Measurements from ENCODE around the gene GPX4. TPM values are rescaled to one million over a fixed set of nuclear protein-coding genes. Genes with fewer than 3 reads are reported as not detected.
A peak's percentile ranks its signal among the peaks of the same experiment; 100 is the strongest.

Gene GPX4
- total and polyA plus RNA-seq, 2 experiments from 2014 or later, result 351 to 573 TPM

DNA sequence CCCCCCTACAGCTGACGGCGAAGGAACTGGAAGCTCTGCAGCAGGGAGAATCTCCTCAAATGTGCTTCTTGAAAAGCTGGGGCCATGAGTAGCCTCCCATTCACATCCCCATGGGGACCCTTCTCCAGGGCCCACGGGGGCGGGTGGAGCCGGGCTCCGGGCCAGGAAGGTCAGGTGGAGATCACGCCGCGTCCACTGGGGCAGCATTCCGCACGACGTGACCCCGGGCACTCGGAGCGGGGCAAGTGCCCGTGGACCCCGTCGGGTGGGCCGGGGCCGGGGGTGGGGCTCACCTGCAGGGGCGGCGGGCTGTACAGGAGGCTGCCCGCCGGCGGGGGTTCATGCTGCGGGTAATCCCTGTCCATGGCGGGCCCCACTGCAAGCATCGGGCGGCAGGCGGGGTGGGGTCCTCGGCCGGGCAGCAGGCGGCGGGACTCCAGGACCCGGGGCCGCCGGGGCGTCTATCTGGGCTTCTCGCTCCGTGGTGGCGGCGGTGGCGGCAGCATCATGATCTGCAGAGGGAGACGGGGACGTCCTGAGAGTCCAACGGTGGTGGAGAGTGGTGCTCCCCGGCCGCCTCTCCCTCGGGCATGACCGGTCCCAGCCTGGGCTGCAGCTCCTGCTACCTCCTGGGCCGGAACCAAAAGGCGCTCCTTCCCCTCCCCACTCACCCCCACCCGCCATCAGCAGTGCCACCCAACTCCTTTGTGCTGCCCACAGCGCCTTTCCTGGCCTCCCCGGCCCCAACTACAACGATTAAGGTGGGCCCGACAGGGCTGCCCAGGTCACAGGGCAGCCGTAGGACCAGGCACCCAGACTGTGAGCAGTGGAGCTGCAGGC lies 50.3 kb downstream of the GPX4 start (continued):
- TF ChIP-seq, protein P1, sequence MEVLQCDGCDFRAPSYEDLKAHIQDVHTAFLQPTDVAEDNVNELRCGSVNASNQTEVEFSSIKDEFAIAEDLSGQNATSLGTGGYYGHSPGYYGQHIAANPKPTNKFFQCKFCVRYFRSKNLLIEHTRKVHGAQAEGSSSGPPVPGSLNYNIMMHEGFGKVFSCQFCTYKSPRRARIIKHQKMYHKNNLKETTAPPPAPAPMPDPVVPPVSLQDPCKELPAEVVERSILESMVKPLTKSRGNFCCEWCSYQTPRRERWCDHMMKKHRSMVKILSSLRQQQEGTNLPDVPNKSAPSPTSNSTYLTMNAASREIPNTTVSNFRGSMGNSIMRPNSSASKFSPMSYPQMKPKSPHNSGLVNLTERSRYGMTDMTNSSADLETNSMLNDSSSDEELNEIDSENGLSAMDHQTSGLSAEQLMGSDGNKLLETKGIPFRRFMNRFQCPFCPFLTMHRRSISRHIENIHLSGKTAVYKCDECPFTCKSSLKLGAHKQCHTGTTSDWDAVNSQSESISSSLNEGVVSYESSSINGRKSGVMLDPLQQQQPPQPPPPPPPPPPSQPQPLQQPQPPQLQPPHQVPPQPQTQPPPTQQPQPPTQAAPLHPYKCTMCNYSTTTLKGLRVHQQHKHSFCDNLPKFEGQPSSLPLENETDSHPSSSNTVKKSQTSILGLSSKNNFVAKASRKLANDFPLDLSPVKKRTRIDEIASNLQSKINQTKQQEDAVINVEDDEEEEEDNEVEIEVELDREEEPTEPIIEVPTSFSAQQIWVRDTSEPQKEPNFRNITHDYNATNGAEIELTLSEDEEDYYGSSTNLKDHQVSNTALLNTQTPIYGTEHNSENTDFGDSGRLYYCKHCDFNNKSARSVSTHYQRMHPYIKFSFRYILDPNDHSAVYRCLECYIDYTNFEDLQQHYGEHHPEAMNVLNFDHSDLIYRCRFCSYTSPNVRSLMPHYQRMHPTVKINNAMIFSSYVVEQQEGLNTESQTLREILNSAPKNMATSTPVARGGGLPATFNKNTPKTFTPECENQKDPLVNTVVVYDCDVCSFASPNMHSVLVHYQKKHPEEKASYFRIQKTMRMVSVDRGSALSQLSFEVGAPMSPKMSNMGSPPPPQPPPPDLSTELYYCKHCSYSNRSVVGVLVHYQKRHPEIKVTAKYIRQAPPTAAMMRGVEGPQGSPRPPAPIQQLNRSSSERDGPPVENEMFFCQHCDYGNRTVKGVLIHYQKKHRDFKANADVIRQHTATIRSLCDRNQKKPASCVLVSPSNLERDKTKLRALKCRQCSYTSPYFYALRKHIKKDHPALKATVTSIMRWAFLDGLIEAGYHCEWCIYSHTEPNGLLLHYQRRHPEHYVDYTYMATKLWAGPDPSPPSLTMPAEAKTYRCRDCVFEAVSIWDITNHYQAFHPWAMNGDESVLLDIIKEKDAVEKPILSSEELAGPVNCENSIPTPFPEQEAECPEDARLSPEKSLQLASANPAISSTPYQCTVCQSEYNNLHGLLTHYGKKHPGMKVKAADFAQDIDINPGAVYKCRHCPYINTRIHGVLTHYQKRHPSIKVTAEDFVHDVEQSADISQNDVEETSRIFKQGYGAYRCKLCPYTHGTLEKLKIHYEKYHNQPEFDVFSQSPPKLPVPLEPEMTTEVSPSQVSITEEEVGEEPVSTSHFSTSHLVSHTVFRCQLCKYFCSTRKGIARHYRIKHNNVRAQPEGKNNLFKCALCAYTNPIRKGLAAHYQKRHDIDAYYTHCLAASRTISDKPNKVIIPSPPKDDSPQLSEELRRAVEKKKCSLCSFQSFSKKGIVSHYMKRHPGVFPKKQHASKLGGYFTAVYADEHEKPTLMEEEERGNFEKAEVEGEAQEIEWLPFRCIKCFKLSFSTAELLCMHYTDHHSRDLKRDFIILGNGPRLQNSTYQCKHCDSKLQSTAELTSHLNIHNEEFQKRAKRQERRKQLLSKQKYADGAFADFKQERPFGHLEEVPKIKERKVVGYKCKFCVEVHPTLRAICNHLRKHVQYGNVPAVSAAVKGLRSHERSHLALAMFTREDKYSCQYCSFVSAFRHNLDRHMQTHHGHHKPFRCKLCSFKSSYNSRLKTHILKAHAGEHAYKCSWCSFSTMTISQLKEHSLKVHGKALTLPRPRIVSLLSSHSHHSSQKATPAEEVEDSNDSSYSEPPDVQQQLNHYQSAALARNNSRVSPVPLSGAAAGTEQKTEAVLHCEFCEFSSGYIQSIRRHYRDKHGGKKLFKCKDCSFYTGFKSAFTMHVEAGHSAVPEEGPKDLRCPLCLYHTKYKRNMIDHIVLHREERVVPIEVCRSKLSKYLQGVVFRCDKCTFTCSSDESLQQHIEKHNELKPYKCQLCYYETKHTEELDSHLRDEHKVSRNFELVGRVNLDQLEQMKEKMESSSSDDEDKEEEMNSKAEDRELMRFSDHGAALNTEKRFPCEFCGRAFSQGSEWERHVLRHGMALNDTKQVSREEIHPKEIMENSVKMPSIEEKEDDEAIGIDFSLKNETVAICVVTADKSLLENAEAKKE (CRISPR knock-in tag; IDR thresholded peaks at IDR 0.05), result no peak

DNA sequence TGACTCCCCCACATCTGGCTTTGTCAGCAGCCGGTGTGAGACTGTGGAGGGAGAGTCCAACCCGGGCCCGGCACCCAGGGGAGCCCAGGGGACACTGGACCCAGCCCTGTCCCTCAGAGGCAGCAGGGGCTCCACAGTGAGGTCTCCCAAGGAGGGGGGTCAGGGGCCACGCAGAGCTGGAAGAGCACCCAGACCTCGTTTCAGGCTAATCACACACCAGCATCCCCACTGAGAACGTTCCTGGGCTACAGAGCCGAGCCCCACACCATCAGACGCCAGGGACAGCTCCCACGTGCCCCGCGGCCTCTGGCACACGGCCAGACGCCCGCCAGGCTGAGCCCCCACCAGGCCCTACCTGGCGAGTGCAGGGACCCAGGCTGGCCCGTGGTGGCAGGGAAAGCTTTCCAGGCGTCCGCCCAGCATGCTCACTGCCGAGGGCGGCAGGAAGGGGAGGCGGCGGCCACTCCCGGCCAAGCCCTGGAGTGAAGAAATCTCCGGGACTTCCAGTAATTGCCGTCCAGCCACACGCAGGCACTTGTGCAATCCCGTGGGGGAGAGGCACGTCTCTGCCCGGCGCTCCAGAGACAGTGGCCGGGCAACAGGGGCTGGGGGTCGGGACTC lies 51.0 kb downstream of the GPX4 start:
- Histone ChIP-seq H3K4me1 (ENCODE audit: insufficient read depth) (no peaks in the 10 kb centered on the region), H3K4me3 (no peak overlapping the region), H3K27me3 (ENCODE audit: insufficient read depth) (no peaks in the 10 kb centered on the region), H3K4me2 (no peak overlapping the region), H3F3A (replicated peaks; ENCODE audit: low read depth) (0 out of 2 replicates have a peak, but pooled peaks cover 3% of the 10 kb centered on the region), H3K79me2 (replicated peaks; ENCODE audit: insufficient read depth) (0 out of 2 replicates have a peak, but pooled peaks cover 7% of the 10 kb centered on the region), H2AFZ (no peak overlapping the region), H3K27ac (ENCODE audit: low read depth) (no peak overlapping the region), H3K9me2 (ENCODE audit: insufficient read depth) (no peaks in the 10 kb centered on the region), H3K36me3 (ENCODE audit: insufficient read depth) (no peaks in the 10 kb centered on the region), H4K20me1 (replicated peaks; ENCODE audit: insufficient read depth) (no peaks in the 10 kb centered on the region; the same call in 1 of the 2 replicates)
- ATAC-seq (peak; percentile 10; the same call in 2 of the 3 replicates), DNase-seq (ENCODE audit: low spot score) (no peak)
- no peak overlapping the region for H3K4me3 Mint-ChIP-seq
- no peaks in the 10 kb centered on the region for H3K4me1 Mint-ChIP-seq
- H3K9me3 Mint-ChIP-seq, result no peaks in the 10 kb centered on the region
- H3K27me3 Mint-ChIP-seq (ENCODE audit: insufficient read depth, low read depth, poor library complexity), result peaks cover 5% of the 10 kb centered on the region
- TF ChIP-seq, protein P2, sequence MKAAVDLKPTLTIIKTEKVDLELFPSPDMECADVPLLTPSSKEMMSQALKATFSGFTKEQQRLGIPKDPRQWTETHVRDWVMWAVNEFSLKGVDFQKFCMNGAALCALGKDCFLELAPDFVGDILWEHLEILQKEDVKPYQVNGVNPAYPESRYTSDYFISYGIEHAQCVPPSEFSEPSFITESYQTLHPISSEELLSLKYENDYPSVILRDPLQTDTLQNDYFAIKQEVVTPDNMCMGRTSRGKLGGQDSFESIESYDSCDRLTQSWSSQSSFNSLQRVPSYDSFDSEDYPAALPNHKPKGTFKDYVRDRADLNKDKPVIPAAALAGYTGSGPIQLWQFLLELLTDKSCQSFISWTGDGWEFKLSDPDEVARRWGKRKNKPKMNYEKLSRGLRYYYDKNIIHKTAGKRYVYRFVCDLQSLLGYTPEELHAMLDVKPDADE (IDR thresholded peaks at IDR 0.05), result no peak
- TF ChIP-seq POLR2AphosphoS5 (IDR thresholded peaks at IDR 0.05; ENCODE audit: low read depth) (no peak), EZH2 (IDR thresholded peaks at IDR 0.05; ENCODE audit: low read depth, unreplicated experiment) (no peak), EZH2phosphoT487 (IDR thresholded peaks at IDR 0.05; ENCODE audit: unreplicated experiment) (no peak), ZNF331 (CRISPR knock-in tag; IDR thresholded peaks at IDR 0.05; ENCODE audit: low read depth) (no peak), JUNB (IDR thresholded peaks at IDR 0.05; ENCODE audit: unreplicated experiment) (no peak)
- TF ChIP-seq, protein P3, sequence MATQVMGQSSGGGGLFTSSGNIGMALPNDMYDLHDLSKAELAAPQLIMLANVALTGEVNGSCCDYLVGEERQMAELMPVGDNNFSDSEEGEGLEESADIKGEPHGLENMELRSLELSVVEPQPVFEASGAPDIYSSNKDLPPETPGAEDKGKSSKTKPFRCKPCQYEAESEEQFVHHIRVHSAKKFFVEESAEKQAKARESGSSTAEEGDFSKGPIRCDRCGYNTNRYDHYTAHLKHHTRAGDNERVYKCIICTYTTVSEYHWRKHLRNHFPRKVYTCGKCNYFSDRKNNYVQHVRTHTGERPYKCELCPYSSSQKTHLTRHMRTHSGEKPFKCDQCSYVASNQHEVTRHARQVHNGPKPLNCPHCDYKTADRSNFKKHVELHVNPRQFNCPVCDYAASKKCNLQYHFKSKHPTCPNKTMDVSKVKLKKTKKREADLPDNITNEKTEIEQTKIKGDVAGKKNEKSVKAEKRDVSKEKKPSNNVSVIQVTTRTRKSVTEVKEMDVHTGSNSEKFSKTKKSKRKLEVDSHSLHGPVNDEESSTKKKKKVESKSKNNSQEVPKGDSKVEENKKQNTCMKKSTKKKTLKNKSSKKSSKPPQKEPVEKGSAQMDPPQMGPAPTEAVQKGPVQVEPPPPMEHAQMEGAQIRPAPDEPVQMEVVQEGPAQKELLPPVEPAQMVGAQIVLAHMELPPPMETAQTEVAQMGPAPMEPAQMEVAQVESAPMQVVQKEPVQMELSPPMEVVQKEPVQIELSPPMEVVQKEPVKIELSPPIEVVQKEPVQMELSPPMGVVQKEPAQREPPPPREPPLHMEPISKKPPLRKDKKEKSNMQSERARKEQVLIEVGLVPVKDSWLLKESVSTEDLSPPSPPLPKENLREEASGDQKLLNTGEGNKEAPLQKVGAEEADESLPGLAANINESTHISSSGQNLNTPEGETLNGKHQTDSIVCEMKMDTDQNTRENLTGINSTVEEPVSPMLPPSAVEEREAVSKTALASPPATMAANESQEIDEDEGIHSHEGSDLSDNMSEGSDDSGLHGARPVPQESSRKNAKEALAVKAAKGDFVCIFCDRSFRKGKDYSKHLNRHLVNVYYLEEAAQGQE (IDR thresholded peaks at IDR 0.05; ENCODE audit: unreplicated experiment), result no peak
- no peak overlapping the region for H3K27ac Mint-ChIP-seq
- peaks cover 15% of the 10 kb centered on the region for H3K36me3 Mint-ChIP-seq (ENCODE audit: low read depth)
